Gastrocnemius medialis (tissue), 4 donors: ENCODE data around the gene NR2F1. TPM values are rescaled to one million over a fixed set of nuclear protein-coding genes. Genes with fewer than 3 reads are reported as not detected.

Experiments
- ATAC-seq, 2 donors: fragments of 150-250 bp; one replicate each; pipeline ENCODE4 v1.9.1; 2016
- DNase-seq, 2 donors: peaks; one replicate each; pipeline ENCODE4 v3.0.0-alpha.2; 2019
- H3K27ac ChIP-seq, 4 donors: fragments of 200-600 bp; sonication (generic); 1 replicate in 1 of 4; 2 replicates in 3 of 4; pipeline ENCODE4 v1.5.1; 2016 to 2018; ENCODE audit warnings: mild to moderate bottlenecking in 2 of 4, moderate library complexity in 1 of 4
- H3K27me3 ChIP-seq, 3 donors: fragments of 200-600 bp; sonication (generic) in 2 of 3; 1 replicate in 1 of 3; 2 replicates in 2 of 3; pipeline versions ENCODE4 v1.5.1 to v1.6.0; 2016 to 2019; ENCODE audit warnings: mild to moderate bottlenecking in 1 of 3, moderate library complexity in 1 of 3
- H3K36me3 ChIP-seq, 2 donors: fragments of 200-600 bp; sonication (generic) in 1 of 2; one replicate each; pipeline ENCODE4 v1.5.1; 2017 to 2018
- H3K4me1 ChIP-seq, 2 donors: fragments of 200-600 bp; sonication (generic) in 1 of 2; one replicate each; pipeline ENCODE4 v1.5.1; 2016 to 2017; ENCODE audit warnings: mild to moderate bottlenecking in 2 of 2
- H3K4me3 ChIP-seq, 4 donors: fragments of 200-600 bp; sonication (generic) in 3 of 4; 1 replicate in 1 of 4; 2 replicates in 3 of 4; pipeline ENCODE4 v1.5.1; 2016 to 2019; ENCODE audit warnings: mild to moderate bottlenecking in 2 of 4
- H3K9me3 ChIP-seq, 3 donors: fragments of 200-600 bp; sonication (generic) in 2 of 3; 1 replicate in 1 of 3; 2 replicates in 2 of 3; pipeline ENCODE4 v1.5.1; 2016 to 2019
- POLR2A ChIP-seq, 2 donors: fragments of 450-650 bp; IDR thresholded peaks; one replicate each; pipeline ENCODE4 v1.6.1; 2017; ENCODE audit warnings: antibody characterized with exemption in 2 of 2, mild to moderate bottlenecking in 2 of 2, moderate library complexity in 2 of 2
- in situ Hi-C, 4 donors: fragments of 200-750 bp; cut with MboI; loops; one replicate each; pipeline versions ENCODE4 v1.15.0 to v1.8.0; 2017; ENCODE audit warnings: low sequenced_read_pairs in 4 of 4
- intact Hi-C: fragments of 100-400 bp; cut with DNase I; formaldehyde crosslinking; loops from one replicate; pipeline ENCODE4 v1.15.1; 2023; ENCODE audit warnings: low total_unique reads
- total RNA-seq, 4 donors: library from RNA; depleted of rRNA; stranded (reverse); fragments of >200 nt; gene quantifications; one replicate each; pipeline versions ENCODE4 v1.1.0 to v1.2.3, GENCODE V29; 2016
- TF ChIP-seq, protein P1 (sequence below), 5 experiments: fragments of 450-650 bp in 3 of 5; fragments of 200-600 bp in 2 of 5; sonication (generic) in 2 of 5; IDR thresholded peaks in 4 of 5; conservative IDR thresholded peaks in 1 of 5; 1 replicate in 4 of 5; 2 replicates in 1 of 5; pipeline ENCODE4 v1.5.1; 2016 to 2019; ENCODE audit warnings: antibody characterized with exemption in 5 of 5, mild to moderate bottlenecking in 3 of 5, moderate library complexity in 3 of 5

NR2F1 gene
- total RNA-seq, 4 donors from 2014 or later, result 0.36 to 0.55 TPM; not detected in 2

DNA sequence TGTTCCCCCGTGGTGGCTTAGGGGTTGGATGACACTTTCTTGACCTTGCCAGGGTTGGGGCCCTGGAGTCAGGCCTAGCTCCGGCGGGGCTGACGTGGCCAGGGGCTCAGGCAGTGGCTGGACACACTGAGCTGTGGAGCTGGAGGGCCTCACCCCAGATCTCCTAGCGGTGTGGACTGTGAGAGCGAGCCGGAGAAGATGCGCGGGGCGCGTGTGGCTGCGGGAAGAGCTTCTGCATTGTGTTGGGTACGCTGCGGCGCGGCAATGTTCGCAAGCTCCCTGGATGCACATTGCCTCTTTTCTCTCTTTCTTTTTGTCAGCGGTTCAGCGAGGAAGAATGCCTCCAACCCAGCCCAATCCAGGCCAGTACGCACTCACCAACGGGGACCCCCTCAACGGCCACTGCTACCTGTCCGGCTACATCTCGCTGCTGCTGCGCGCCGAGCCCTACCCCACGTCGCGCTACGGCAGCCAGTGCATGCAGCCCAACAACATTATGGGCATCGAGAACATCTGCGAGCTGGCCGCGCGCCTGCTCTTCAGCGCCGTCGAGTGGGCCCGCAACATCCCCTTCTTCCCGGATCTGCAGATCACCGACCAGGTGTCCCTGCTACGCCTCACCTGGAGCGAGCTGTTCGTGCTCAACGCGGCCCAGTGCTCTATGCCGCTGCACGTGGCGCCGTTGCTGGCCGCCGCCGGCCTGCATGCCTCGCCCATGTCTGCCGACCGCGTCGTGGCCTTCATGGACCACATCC lies 4.8 kb downstream of the NR2F1 start:
- in situ Hi-C loops, result loop anchor here in 2 of 4 donors (10.0 to 25.0 kb wide), 3 partner anchors 200 to 327 kb away; no protein-coding TSS in a partner anchor
- no peak overlapping the region for H3K4me3 ChIP-seq
- no peaks in the 10 kb centered on the region for H3K36me3 ChIP-seq
- DNase-seq (no peak), ATAC-seq (no peak)
- H3K9me3 ChIP-seq, result no peaks in the 10 kb centered on the region
- peaks cover 10 to 11% of the 10 kb centered on the region in 2 donors for H3K4me1 ChIP-seq
- H3K27me3 ChIP-seq, result peaks cover 41 to 62% (median 43%) of the 10 kb centered on the region in 3 donors
- intact Hi-C loops, result loop anchor here (5.0 kb wide), 1 partner anchor 1150 kb away; no protein-coding TSS in a partner anchor
- no peak for TF ChIP-seq POLR2A (IDR thresholded peaks at IDR 0.05)
- TF ChIP-seq, protein P1, sequence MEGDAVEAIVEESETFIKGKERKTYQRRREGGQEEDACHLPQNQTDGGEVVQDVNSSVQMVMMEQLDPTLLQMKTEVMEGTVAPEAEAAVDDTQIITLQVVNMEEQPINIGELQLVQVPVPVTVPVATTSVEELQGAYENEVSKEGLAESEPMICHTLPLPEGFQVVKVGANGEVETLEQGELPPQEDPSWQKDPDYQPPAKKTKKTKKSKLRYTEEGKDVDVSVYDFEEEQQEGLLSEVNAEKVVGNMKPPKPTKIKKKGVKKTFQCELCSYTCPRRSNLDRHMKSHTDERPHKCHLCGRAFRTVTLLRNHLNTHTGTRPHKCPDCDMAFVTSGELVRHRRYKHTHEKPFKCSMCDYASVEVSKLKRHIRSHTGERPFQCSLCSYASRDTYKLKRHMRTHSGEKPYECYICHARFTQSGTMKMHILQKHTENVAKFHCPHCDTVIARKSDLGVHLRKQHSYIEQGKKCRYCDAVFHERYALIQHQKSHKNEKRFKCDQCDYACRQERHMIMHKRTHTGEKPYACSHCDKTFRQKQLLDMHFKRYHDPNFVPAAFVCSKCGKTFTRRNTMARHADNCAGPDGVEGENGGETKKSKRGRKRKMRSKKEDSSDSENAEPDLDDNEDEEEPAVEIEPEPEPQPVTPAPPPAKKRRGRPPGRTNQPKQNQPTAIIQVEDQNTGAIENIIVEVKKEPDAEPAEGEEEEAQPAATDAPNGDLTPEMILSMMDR (IDR thresholded peaks at IDR 0.05 in 4 of 5, conservative IDR thresholded peaks at IDR 0.05 in 1 of 5), result no peak
- H3K27ac ChIP-seq, result no peak overlapping the region

DNA sequence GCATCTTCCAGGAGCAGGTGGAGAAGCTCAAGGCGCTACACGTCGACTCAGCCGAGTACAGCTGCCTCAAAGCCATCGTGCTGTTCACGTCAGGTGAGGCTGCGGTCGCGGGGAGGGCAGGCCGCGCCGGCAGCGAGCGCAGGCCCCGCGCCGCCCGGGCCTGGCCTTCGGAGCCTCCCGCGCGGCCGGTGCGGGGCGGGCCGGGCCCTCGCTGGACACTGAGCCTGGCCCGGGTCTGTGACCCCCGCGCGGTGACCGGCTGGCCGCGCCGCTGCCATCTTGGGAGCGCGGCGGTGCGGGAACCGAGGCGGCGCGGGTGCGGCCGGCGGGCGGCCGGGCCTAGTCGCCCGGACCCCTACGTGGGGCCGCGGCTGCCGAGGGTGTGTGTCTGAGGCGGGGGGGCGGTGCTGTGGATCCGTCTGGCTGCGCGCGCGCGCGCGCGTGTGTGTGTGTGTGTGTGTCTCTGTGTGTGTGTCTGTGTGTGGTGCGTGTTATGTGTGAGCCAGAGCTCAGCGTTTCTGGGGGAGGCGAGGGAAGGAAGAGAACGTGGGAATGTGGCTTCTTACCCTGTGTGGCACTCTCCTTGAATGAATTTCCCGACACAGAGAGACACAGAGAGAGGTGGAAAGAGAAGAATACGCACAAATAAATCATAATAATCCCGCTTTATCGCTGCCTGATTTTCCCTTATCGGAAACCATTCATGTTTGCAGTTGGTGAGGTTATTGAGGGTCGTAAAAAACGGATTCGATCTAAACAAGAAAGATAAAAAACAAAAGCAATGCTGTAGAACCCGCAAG lies 5.5 kb downstream of the NR2F1 start:
- in situ Hi-C loops, result loop anchor here in 2 of 4 donors (10.0 to 25.0 kb wide), 3 partner anchors 199 to 326 kb away; no protein-coding TSS in a partner anchor
- Histone ChIP-seq H3K4me3 (no peak overlapping the region), H3K27me3 (peaks cover 41 to 62% (median 42%) of the 10 kb centered on the region in 3 donors), H3K36me3 (no peaks in the 10 kb centered on the region), H3K9me3 (no peaks in the 10 kb centered on the region), H3K4me1 (peaks cover 2 to 3% of the 10 kb centered on the region in 2 donors), H3K27ac (no peak overlapping the region)
- TF ChIP-seq, protein P1 (IDR thresholded peaks at IDR 0.05 in 4 of 5, conservative IDR thresholded peaks at IDR 0.05 in 1 of 5), result no peak
- no peak for TF ChIP-seq POLR2A (IDR thresholded peaks at IDR 0.05)
- intact Hi-C loops, result loop anchor here (5.0 kb wide), 1 partner anchor 1149 kb away; no protein-coding TSS in a partner anchor
- DNase-seq, result no peak
- ATAC-seq, result no peak

DNA sequence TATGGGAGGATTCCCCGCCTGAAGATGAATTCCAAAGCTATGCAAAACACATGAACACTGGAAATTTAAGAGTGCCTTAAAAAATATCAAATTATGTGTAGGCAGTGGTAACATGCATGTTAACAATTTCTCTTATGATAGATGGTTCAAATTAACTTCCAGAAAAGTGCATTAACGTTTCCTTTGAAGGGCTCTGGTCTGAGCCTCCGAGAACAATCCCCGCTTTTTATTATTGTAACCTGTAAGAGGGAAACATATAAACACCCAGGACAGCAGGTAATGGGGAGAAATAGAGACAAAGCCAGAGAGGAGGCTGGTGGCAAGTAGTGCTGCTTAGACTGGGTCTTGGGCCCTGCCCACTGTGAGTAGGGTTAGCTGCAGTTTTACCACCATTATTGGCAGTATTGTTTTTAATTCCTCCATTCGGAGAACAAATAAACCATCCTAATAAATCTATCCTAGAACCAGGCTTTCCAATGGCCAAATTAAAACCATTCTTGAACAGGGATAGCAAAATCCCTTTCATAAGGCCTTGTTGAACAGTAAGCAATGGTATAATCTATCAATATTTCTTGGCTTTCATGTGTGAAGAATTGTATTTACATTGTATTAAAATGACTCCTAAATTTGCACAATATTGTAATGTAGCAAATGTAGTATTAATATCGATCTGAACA lies 6.3 kb downstream of the NR2F1 start:
- no peaks in the 10 kb centered on the region for H3K4me1 ChIP-seq

DNA sequence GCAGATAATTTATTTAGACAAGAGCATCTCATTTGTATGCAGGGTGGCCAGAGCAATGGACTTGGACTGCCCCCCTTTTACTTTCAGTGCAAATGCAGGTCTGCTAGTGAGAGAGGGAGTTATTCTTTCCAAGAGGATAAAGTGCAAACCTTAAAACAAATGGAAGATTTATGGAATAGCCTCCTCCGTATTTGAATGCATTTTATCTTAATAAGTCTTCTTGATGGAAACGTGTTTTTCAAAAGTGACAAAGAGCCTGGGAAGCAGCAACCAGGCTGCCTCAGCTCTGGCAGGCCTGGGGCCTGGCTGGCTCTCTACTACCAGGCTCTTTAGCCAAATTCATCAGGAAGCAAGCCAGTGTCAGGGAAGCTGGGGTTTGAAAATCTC lies 6.8 kb downstream of the NR2F1 start:
- no peaks in the 10 kb centered on the region for H3K4me1 ChIP-seq
- H3K4me3 ChIP-seq, result no peak overlapping the region
- DNase-seq (no peak), ATAC-seq (no peak)
- no peak overlapping the region for H3K27ac ChIP-seq
- TF ChIP-seq POLR2A (IDR thresholded peaks at IDR 0.05), result no peak
- TF ChIP-seq, protein P1 (IDR thresholded peaks at IDR 0.05 in 4 of 5, conservative IDR thresholded peaks at IDR 0.05 in 1 of 5), result no peak
- in situ Hi-C loops (loop anchor here in 2 of 4 donors (10.0 to 25.0 kb wide), 3 partner anchors 197 to 325 kb away; no protein-coding TSS in a partner anchor), intact Hi-C loops (loop anchor here (5.0 kb wide), 1 partner anchor 1147 kb away; no protein-coding TSS in a partner anchor)
- H3K27me3 ChIP-seq, result peaks cover 51 to 71% (median 52%) of the 10 kb centered on the region in 3 donors
- H3K9me3 ChIP-seq, result no peaks in the 10 kb centered on the region
- H3K36me3 ChIP-seq, result no peaks in the 10 kb centered on the region

More for the DNA sequence above, 6.3 kb downstream of the NR2F1 start:
- no peak for DNase-seq
- no peaks in the 10 kb centered on the region for H3K9me3 ChIP-seq
- TF ChIP-seq, protein P1 (IDR thresholded peaks at IDR 0.05 in 4 of 5, conservative IDR thresholded peaks at IDR 0.05 in 1 of 5), result no peak
- TF ChIP-seq POLR2A (IDR thresholded peaks at IDR 0.05), result no peak
- ATAC-seq, result no peak
- in situ Hi-C loops (loop anchor here in 2 of 4 donors (10.0 to 25.0 kb wide), 3 partner anchors 198 to 326 kb away; no protein-coding TSS in a partner anchor), intact Hi-C loops (loop anchor here (5.0 kb wide), 1 partner anchor 1148 kb away; no protein-coding TSS in a partner anchor)
- peaks cover 46 to 66% (median 46%) of the 10 kb centered on the region in 3 donors for H3K27me3 ChIP-seq
- H3K27ac ChIP-seq, result no peak overlapping the region
- no peak overlapping the region for H3K4me3 ChIP-seq
- H3K36me3 ChIP-seq, result no peaks in the 10 kb centered on the region
